H1 (cell line): ENCODE results near the gene VASN. TPM values are rescaled to one million over a fixed set of nuclear protein-coding genes. Genes with fewer than 3 reads are reported as not detected.

Source experiments
- SP1 ChIP-seq: IDR thresholded peaks from 2 replicates; pipeline ENCODE4 v1.6.1; 2011; ENCODE audit warnings: low read depth, low read length
- SUZ12 ChIP-seq: fragments of 200-600 bp; sonication (generic); IDR thresholded peaks from 2 replicates; pipeline ENCODE4 v1.6.1; 2012; ENCODE audit warnings: mild to moderate bottlenecking, inconsistent platforms, low read length, moderate library complexity, mixed read lengths
- TEAD4 ChIP-seq: IDR thresholded peaks from 2 replicates; pipeline ENCODE4 v1.6.1; 2012; ENCODE audit warnings: low read depth, low read length, inconsistent platforms, mixed read lengths
- polyA plus RNA-seq, 7 experiments: library from polyadenylated mRNA; depleted of rRNA in 3 of 7; stranded (reverse) in 5 of 7; unstranded in 2 of 7; fragments of >200 nt in 5 of 7; fragments of 200-250 nt in 2 of 7; gene quantifications; 1 replicate in 5 of 7; 2 replicates in 1 of 7; 4 replicates in 1 of 7; pipeline versions ENCODE4 v1.2.1 to v1.2.3, GENCODE V29; 2011 to 2013; ENCODE audit warnings: missing spikeins in 2 of 7, mixed read lengths in 2 of 7
- total RNA-seq: library from RNA; stranded (reverse); fragmentation: NEBNext Ultra II Directional; extraction: Animal tissue kit (Norgen Biotek cat#: 25700); gene quantifications from 2 replicates; pipeline ENCODE4 v1.2.1, GENCODE V29; 2021

The VASN gene
- total and polyA plus RNA-seq, 2 of the 8 experiments (the other 6 are each of a cell fraction or from before 2014, with no cell fraction given), result 9.6 to 11.3 TPM

DNA sequence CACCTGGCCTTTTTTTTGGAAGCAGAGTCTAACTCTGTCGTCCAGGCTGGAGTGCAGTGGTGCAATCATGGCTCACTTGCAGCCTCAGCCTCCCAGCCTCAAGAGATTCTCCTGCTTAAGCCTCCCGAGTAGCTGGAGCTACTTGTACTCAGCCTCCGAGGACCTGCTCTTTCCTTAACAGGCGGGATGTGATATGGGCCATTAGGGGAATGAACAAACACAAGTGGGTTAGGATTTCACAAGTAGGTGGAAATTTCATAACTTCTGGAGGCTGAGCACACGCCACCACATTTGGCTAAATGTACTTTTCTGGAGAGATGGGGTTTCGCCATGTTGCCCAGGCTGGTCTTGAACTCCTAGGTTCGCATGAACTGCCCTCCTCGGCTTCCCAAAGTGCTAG, 24.6 kb upstream of the VASN start (continued):
- TF ChIP-seq SP1 (no peak), TEAD4 (no peak), SUZ12 (no peak)
- TF ChIP-seq, all 59 proteins: peak for 0
